HepG2 (cell line): ENCODE measurements around the gene HDAC5. TPM values are rescaled to one million over a fixed set of nuclear protein-coding genes. Genes with fewer than 3 reads are reported as not detected.
A peak's percentile ranks its signal among the peaks of the same experiment; 100 is the strongest.

Source experiments
- AKAP8 ChIP-seq: sonication (generic); formaldehyde crosslinking; IDR thresholded peaks from 2 replicates; pipeline ENCODE4 v1.5.1; 2020; ENCODE audit warnings: mild to moderate bottlenecking, missing genetic modification reagents
- EEA1 ChIP-seq: sonication (generic); formaldehyde crosslinking; IDR thresholded peaks from 2 replicates; pipeline ENCODE4 v1.5.1; 2020; ENCODE audit warnings: mild to moderate bottlenecking, missing genetic modification reagents, borderline replicate concordance
- FOXP4 ChIP-seq: sonication (generic); formaldehyde crosslinking; IDR thresholded peaks from 2 replicates; pipeline ENCODE4 v1.4.0; 2020; ENCODE audit warnings: missing genetic modification reagents
- HNF1B ChIP-seq: sonication (generic); formaldehyde crosslinking; IDR thresholded peaks from 2 replicates; pipeline ENCODE4 v1.5.1; 2020; ENCODE audit warnings: mild to moderate bottlenecking, moderate library complexity, missing genetic modification reagents
- HOMEZ ChIP-seq: IDR thresholded peaks from 2 replicates; pipeline ENCODE4 v1.6.1; 2016; ENCODE audit warnings: low read depth
- HOXA3 ChIP-seq: sonication (generic); formaldehyde crosslinking; IDR thresholded peaks from 2 replicates; pipeline ENCODE4 v1.5.0; 2020; ENCODE audit warnings: missing genetic modification reagents
- KDM2A ChIP-seq: sonication (generic); formaldehyde crosslinking; IDR thresholded peaks from 2 replicates; pipeline ENCODE4 v1.4.0; 2020; ENCODE audit warnings: low read depth, missing genetic modification reagents, borderline replicate concordance
- KDM3A ChIP-seq: IDR thresholded peaks from 2 replicates; pipeline ENCODE4 v1.6.1; 2018; ENCODE audit warnings: low read depth, missing compliant biosample characterization
- KDM5B ChIP-seq: sonication (generic); formaldehyde crosslinking; IDR thresholded peaks from 2 replicates; pipeline ENCODE4 v1.4.0; 2020; ENCODE audit warnings: missing genetic modification reagents, mild to moderate bottlenecking, borderline replicate concordance
- KLF9 ChIP-seq: IDR thresholded peaks from 2 replicates; pipeline ENCODE4 v1.6.1; 2016; ENCODE audit warnings: low read depth
- NR3C1 ChIP-seq: sonication (generic); formaldehyde crosslinking; IDR thresholded peaks from 2 replicates; pipeline ENCODE4 v1.4.0; 2020; ENCODE audit warnings: missing genetic modification reagents
- RARG ChIP-seq: sonication (generic); formaldehyde crosslinking; IDR thresholded peaks from 2 replicates; pipeline ENCODE4 v1.4.0; 2020; ENCODE audit warnings: low read depth, mild to moderate bottlenecking, missing genetic modification reagents
- RFX5 ChIP-seq: IDR thresholded peaks from 2 replicates; pipeline ENCODE4 v1.6.1; 2011; ENCODE audit warnings: low read depth, low read length, improper control_type of control experiment
- SALL2 ChIP-seq: sonication (generic); formaldehyde crosslinking; IDR thresholded peaks from 2 replicates; pipeline ENCODE4 v1.8.1; 2023; ENCODE audit warnings: mild to moderate bottlenecking, missing genetic modification reagents, inconsistent platforms
- SMARCE1 ChIP-seq: fragments of 450-650 bp; IDR thresholded peaks from 2 replicates; pipeline ENCODE4 v1.6.1; 2017; ENCODE audit warnings: borderline replicate concordance
- ZC3H13 ChIP-seq: sonication (generic); formaldehyde crosslinking; IDR thresholded peaks from 2 replicates; pipeline ENCODE4 v1.8.1; 2023; ENCODE audit warnings: mild to moderate bottlenecking, missing genetic modification reagents, moderate library complexity
- ZNF18 ChIP-seq: sonication (generic); formaldehyde crosslinking; IDR thresholded peaks from 2 replicates; pipeline ENCODE4 v1.8.0; 2022; ENCODE audit warnings: mild to moderate bottlenecking, missing genetic modification reagents; ENCODE audit not compliant: insufficient replicate concordance
- ZNF264 ChIP-seq: sonication (generic); formaldehyde crosslinking; IDR thresholded peaks from 2 replicates; pipeline ENCODE4 v1.4.0; 2020; ENCODE audit warnings: missing genetic modification reagents
- ZNF350 ChIP-seq: sonication (generic); formaldehyde crosslinking; IDR thresholded peaks from 2 replicates; pipeline ENCODE4 v1.4.0; 2020; ENCODE audit warnings: mild to moderate bottlenecking, low read depth, missing genetic modification reagents, borderline replicate concordance
- ZNF451 ChIP-seq: sonication (generic); formaldehyde crosslinking; IDR thresholded peaks from 2 replicates; pipeline ENCODE4 v1.5.0; 2020; ENCODE audit warnings: mild to moderate bottlenecking, missing genetic modification reagents
- ZNF772 ChIP-seq: sonication (generic); formaldehyde crosslinking; IDR thresholded peaks from 2 replicates; pipeline ENCODE4 v1.5.0; 2020; ENCODE audit warnings: mild to moderate bottlenecking, missing genetic modification reagents
- polyA plus RNA-seq, 8 experiments: library from polyadenylated mRNA; depleted of rRNA in 3 of 8; stranded (reverse) in 7 of 8; unstranded in 1 of 8; fragments of >200 nt; fragmentation: Illumina TruSeq in 4 of 8; extraction: Trizol in 4 of 8; gene quantifications; 2 replicates each; pipeline versions ENCODE4 v1.2.1 to v1.2.3, GENCODE V29; 2011 to 2016; ENCODE audit warnings: low read depth in 4 of 8, missing spikeins in 1 of 8, mixed read lengths in 1 of 8; ENCODE audit not compliant: insufficient read depth in 1 of 8
- total RNA-seq, 5 experiments: library from RNA; depleted of rRNA; stranded (reverse); fragments of >200 nt; fragmentation: Illumina TruSeq; extraction: Trizol; gene quantifications; 2 replicates each; pipeline ENCODE4 v1.2.3, GENCODE V29; 2016; ENCODE audit warnings: low read depth in 1 of 5

The HDAC5 gene
- total and polyA plus RNA-seq, 2 of the 13 experiments (the other 11 are each of a cell fraction or from before 2014, with no cell fraction given) = 46.4 to 85.4 TPM

GRCh38 chr17:44108440-44109311 is 14.8 kb downstream of the HDAC5 start (continued):
- 0 out of 2 replicates have a peak, but pooled peaks have one; percentile 16 for TF ChIP-seq EEA1 (CRISPR knock-in tag)
- no peak for TF ChIP-seq ZNF451 (CRISPR knock-in tag)
- TF ChIP-seq KDM2A (CRISPR knock-in tag) = peak; percentile 71
- TF ChIP-seq SALL2 = no peak
- peak; percentile 80; the same call in 1 of the 2 replicates for TF ChIP-seq HOXA3 (CRISPR knock-in tag)
- TF ChIP-seq ZNF264 = peak; percentile 35; the same call in 1 of the 2 replicates
- TF ChIP-seq KDM5B (CRISPR knock-in tag) = peak; percentile 61
- no peak for TF ChIP-seq RFX5
- peak; percentile 77 for TF ChIP-seq ZNF18 (CRISPR knock-in tag)
- TF ChIP-seq NR3C1 = no peak
- TF ChIP-seq HNF1B (CRISPR knock-in tag) = 0 out of 2 replicates have a peak, but pooled peaks have one; percentile 30
- peak; percentile 43; the same call in 1 of the 2 replicates for TF ChIP-seq ZNF772 (CRISPR knock-in tag)
- TF ChIP-seq ZNF350 (CRISPR knock-in tag) = peak; percentile 75; the same call in 1 of the 2 replicates
- no peak; the same call in 1 of the 2 replicates for TF ChIP-seq ZC3H13
- peak; percentile 80; the same call in 1 of the 2 replicates for TF ChIP-seq KDM3A
- peak; percentile 75; the same call in 1 of the 2 replicates for TF ChIP-seq KLF9
- no peak for TF ChIP-seq SMARCE1
- TF ChIP-seq HOMEZ (CRISPR knock-in tag) = peak; percentile 95
- TF ChIP-seq RARG (CRISPR knock-in tag) = no peak
- TF ChIP-seq AKAP8 (CRISPR knock-in tag) = peak; percentile 73
- peak; percentile 97 for TF ChIP-seq FOXP4 (CRISPR knock-in tag)
